Head of caudate nucleus (tissue), 42 donors: Measurements from ENCODE around the gene ACTG1.
"Not testable (repeated sequence)": the region's sequence is repeated elsewhere in the genome, so short reads cannot be mapped to it uniquely, and the experiment has no call there.

Experiments used
- DNase-seq, 42 donors: peaks; one replicate each; pipeline versions ENCODE4 v3.0.0 to v3.0.0-alpha.2; 2020 to 2021; ENCODE audit warnings: mixed read lengths in 7 of 42
- intact Hi-C: fragments of 100-400 bp; cut with DNase I; formaldehyde crosslinking; loops from one replicate; pipeline ENCODE4 v1.15.0; 2022

ACTG1 gene

GRCh38 chr17:81535480-81536298 is 23.1 kb upstream of the ACTG1 start:
- intact Hi-C loops = no loop called here
- DNase-seq = no peak

GRCh38 chr17:81535007-81535328 is 22.4 kb upstream of the ACTG1 start:
- intact Hi-C loops = no loop called here
- DNase-seq = no peak

GRCh38 chr17:81534157-81535006 is 21.8 kb upstream of the ACTG1 start:
- DNase-seq = no peak
- intact Hi-C loops = no loop called here

GRCh38 chr17:81533339-81534141 is 20.9 kb upstream of the ACTG1 start:
- DNase-seq = no peak
- intact Hi-C loops = no loop called here

GRCh38 chr17:81532490-81533287 is 20.1 kb upstream of the ACTG1 start:
- DNase-seq = no peak
- intact Hi-C loops = no loop called here

GRCh38 chr17:81531998-81532404 is 19.4 kb upstream of the ACTG1 start:
- intact Hi-C loops, DNase-seq: not testable (repeated sequence)

GRCh38 chr17:81531013-81531412 is 18.4 kb upstream of the ACTG1 start:
- DNase-seq, intact Hi-C loops: not testable (repeated sequence)

- no peak for DNase-seq
- intact Hi-C loops = no loop called here
Measured at GRCh38 chr17:81529437-81529803, 16.8 kb upstream of the ACTG1 start.

- intact Hi-C loops = no loop called here
Measured at GRCh38 chr17:81528651-81529436, 16.2 kb upstream of the ACTG1 start.

GRCh38 chr17:81528384-81528650 is 15.7 kb upstream of the ACTG1 start:
- no peak for DNase-seq
- intact Hi-C loops = no loop called here

More at GRCh38 chr17:81528651-81529436, 16.2 kb upstream of the ACTG1 start:
- no peak for DNase-seq

GRCh38 chr17:81527591-81528383 is 15.2 kb upstream of the ACTG1 start, which contains the start of gene FSCN2:
TSS of gene FSCN2 (plus strand) at chr17:81528377. CDS start at chr17:81528532, 155 bp downstream.
- intact Hi-C loops = no loop called here
- no peak for DNase-seq

- intact Hi-C loops = no loop called here
- no peak for DNase-seq
Measured at GRCh38 chr17:81526662-81527571, 14.3 kb upstream of the ACTG1 start.

- DNase-seq = no peak
- intact Hi-C loops = no loop called here
Measured at GRCh38 chr17:81524865-81525159, 12.2 kb upstream of the ACTG1 start.

GRCh38 chr17:81524039-81524864 is 11.7 kb upstream of the ACTG1 start:
- DNase-seq = no peak
- intact Hi-C loops = no loop called here

GRCh38 chr17:81523402-81524038 is 10.9 kb upstream of the ACTG1 start:
- peak in 39 of 42 donors; percentile 29 to 82 (median 61) for DNase-seq
- intact Hi-C loops = no loop called here
